ENCODE results near the gene TNFRSF14. TPM values are rescaled to one million over a fixed set of nuclear protein-coding genes. Genes with fewer than 3 reads are reported as not detected.
A peak's percentile ranks its signal among the peaks of the same experiment; 100 is the strongest.

TNFRSF14 gene
- total and polyA plus RNA-seq, 2 of the 13 experiments (the other 11 are each of a cell fraction or from before 2014, with no cell fraction given), result 11.9 to 49.9 TPM

- TF ChIP-seq ZFP90 (CRISPR knock-in tag; IDR thresholded peaks at IDR 0.05; ENCODE audit: borderline replicate concordance) (peak; percentile 61; the same call in 1 of the 2 replicates), SRSF9 (IDR thresholded peaks at IDR 0.05; ENCODE audit: borderline replicate concordance, insufficient read depth, low read depth, low read length, poor library complexity, severe bottlenecking) (no peak), KLF12 (CRISPR knock-in tag; IDR thresholded peaks at IDR 0.05; ENCODE audit: borderline replicate concordance) (no peak), ZNF484 (CRISPR knock-in tag; IDR thresholded peaks at IDR 0.05; ENCODE audit: borderline replicate concordance, low read depth) (no peak), SKIL (CRISPR knock-in tag; IDR thresholded peaks at IDR 0.05; ENCODE audit: borderline replicate concordance) (peak; percentile 88), HOXA7 (CRISPR knock-in tag; IDR thresholded peaks at IDR 0.05) (no peak), ATAD3A (CRISPR knock-in tag; IDR thresholded peaks at IDR 0.05) (no peak), ZNF549 (CRISPR knock-in tag; IDR thresholded peaks at IDR 0.05) (no peak), HNRNPLL (IDR thresholded peaks at IDR 0.05; ENCODE audit: low read depth, low read length, poor library complexity, severe bottlenecking) (no peak), ZNF274 (CRISPR knock-in tag; IDR thresholded peaks at IDR 0.05) (no peak), MTA1 (CRISPR knock-in tag; IDR thresholded peaks at IDR 0.05; ENCODE audit: borderline replicate concordance) (0 out of 2 replicates have a peak, but pooled peaks have one; percentile 38), ZNF280B (CRISPR knock-in tag; IDR thresholded peaks at IDR 0.05; ENCODE audit: borderline replicate concordance) (0 out of 2 replicates have a peak, but pooled peaks have one; percentile 32), HOXA5 (CRISPR knock-in tag; IDR thresholded peaks at IDR 0.05) (no peak), ZNF276 (CRISPR knock-in tag; IDR thresholded peaks at IDR 0.05; ENCODE audit: low read depth) (no peak; the same call in 1 of the 2 replicates), NFKBIZ (CRISPR knock-in tag; IDR thresholded peaks at IDR 0.05) (no peak), GTF2F1 (IDR thresholded peaks at IDR 0.05; ENCODE audit: low read length) (no peak), JARID2 (CRISPR knock-in tag; IDR thresholded peaks at IDR 0.05; ENCODE audit: insufficient replicate concordance) (no peak), RARA (CRISPR knock-in tag; IDR thresholded peaks at IDR 0.05) (peak; percentile 87), NFIB (CRISPR knock-in tag; IDR thresholded peaks at IDR 0.05; ENCODE audit: borderline replicate concordance) (no peak)
These were observed 19.9 kb downstream of the TNFRSF14 start (continued) for GRCh38 chr1:2575801-2576663.

Measured in HepG2 (cell line).